Muscle of back (tissue), 11 donors: ENCODE measurements around the gene IGHMBP2. TPM values are rescaled to one million over a fixed set of nuclear protein-coding genes. Genes with fewer than 3 reads are reported as not detected.

ENCODE experiments used
- DNase-seq, 3 donors: peaks; one replicate each; pipeline versions ENCODE4 v3.0.0 to v3.0.0-alpha.2; 2013
- polyA plus RNA-seq, 10 donors: library from polyadenylated mRNA; unstranded; fragments of 120-200 nt; gene quantifications; one replicate each; pipeline ENCODE4 v1.2.1, GENCODE V29; 2013; ENCODE audit not compliant: insufficient read length in 10 of 10

Gene IGHMBP2
- polyA plus RNA-seq, 10 donors: 10.5 to 18.1 (median 11.8) TPM

- DNase-seq: no peak
Observed at GRCh38 chr11:68980776-68981065, 77.0 kb downstream of the IGHMBP2 start, which contains the start of gene MRGPRD. MRGPRD (minus strand) TSS chr11:68980986; CDS start chr11:68980986, 0 bp downstream.

GRCh38 chr11:68982134-68982533 lies 78.4 kb downstream of the IGHMBP2 start:
- no peak for DNase-seq

GRCh38 chr11:68983801-68984200 lies 80.1 kb downstream of the IGHMBP2 start:
- DNase-seq: no peak

- no peak for DNase-seq
Observed at GRCh38 chr11:68987211-68987610, 83.5 kb downstream of the IGHMBP2 start.

- DNase-seq: no peak
Observed at GRCh38 chr11:68988491-68988890, 84.8 kb downstream of the IGHMBP2 start.

Other genes starting within 250 kb of the IGHMBP2 start
- 1 to 10 TPM in 1 of 10 donors, under 1 TPM in 6, not detected in 3; 0.36 to 1.3 (median 0.51) TPM for gene GAL, start 219.3 kb upstream of the IGHMBP2 start, polyA plus RNA-seq
- gene TESMIN, start 152.4 kb upstream of the IGHMBP2 start, polyA plus RNA-seq: 1 to 10 TPM in 2 of 10 donors, under 1 TPM in 8; 0.27 to 1.7 (median 0.56) TPM
- 10 to 100 TPM; 10.1 to 13.7 (median 11.8) TPM for gene CPT1A, start 62.0 kb upstream of the IGHMBP2 start, polyA plus RNA-seq
- gene MRPL21, start 59 bp upstream of the IGHMBP2 start, polyA plus RNA-seq: 10 to 100 TPM; 36.1 to 57.3 (median 47.5) TPM
- gene MRGPRD, start 77.1 kb downstream of the IGHMBP2 start, polyA plus RNA-seq: under 1 TPM in 2 of 10 donors, not detected in 8; 0.21 to 0.25 TPM
- gene MRGPRF, start 109.4 kb downstream of the IGHMBP2 start, polyA plus RNA-seq: 10 to 100 TPM; 13.0 to 29.6 (median 19.2) TPM
- 10 to 100 TPM in 1 of 10 donors, 1 to 10 TPM in 9; 5.8 to 10.4 (median 7.7) TPM for gene TPCN2, start 145.0 kb downstream of the IGHMBP2 start, polyA plus RNA-seq